Stomach (tissue), 9 donors: ENCODE results near the gene STIM1. TPM values are rescaled to one million over a fixed set of nuclear protein-coding genes. Genes with fewer than 3 reads are reported as not detected.

ENCODE experiments used
- DNase-seq, 2 donors: peaks; one replicate each; pipeline versions ENCODE4 v3.0.0 to v3.0.0-alpha.2; 2013 to 2019
- H3K27ac ChIP-seq, 5 donors: fragments of 200-600 bp in 4 of 5; sonication (generic) in 4 of 5; one replicate each; pipeline ENCODE4 v1.5.1; 2013 to 2019; ENCODE audit warnings: mild to moderate bottlenecking in 1 of 5, moderate library complexity in 1 of 5
- H3K27me3 ChIP-seq, 3 donors: fragments of 200-600 bp; sonication (generic); one replicate each; pipeline ENCODE4 v1.5.1; 2017 to 2019; ENCODE audit warnings: mixed run types in 1 of 3
- H3K36me3 ChIP-seq, 4 donors: fragments of 200-600 bp; sonication (generic); 1 replicate in 3 of 4; 2 replicates in 1 of 4; pipeline ENCODE4 v1.5.1; 2016 to 2019
- H3K4me1 ChIP-seq, 4 donors: fragments of 200-600 bp; sonication (generic); one replicate each; pipeline ENCODE4 v1.5.1; 2016 to 2019
- H3K4me3 ChIP-seq, 4 donors: fragments of 200-600 bp; sonication (generic) in 3 of 4; one replicate each; pipeline ENCODE4 v1.5.1; 2016 to 2019; ENCODE audit warnings: mild to moderate bottlenecking in 1 of 4
- H3K9me3 ChIP-seq, 4 donors: fragments of 200-600 bp; sonication (generic); one replicate each; pipeline ENCODE4 v1.5.1; 2016 to 2019
- CTCF ChIP-seq, 7 experiments: fragments of 450-650 bp in 4 of 7; fragments of 200-600 bp in 3 of 7; sonication (generic) in 3 of 7; IDR thresholded peaks; one replicate each; pipeline ENCODE4 v1.5.1; 2016 to 2019; ENCODE audit warnings: antibody characterized with exemption in 7 of 7, control low read depth in 2 of 7, mild to moderate bottlenecking in 1 of 7
- EP300 ChIP-seq: sonication (generic); formaldehyde crosslinking; IDR thresholded peaks from one replicate; pipeline ENCODE4 v1.6.1; 2017; ENCODE audit warnings: antibody characterized with exemption
- POLR2A ChIP-seq, 4 donors: fragments of 450-650 bp; IDR thresholded peaks; one replicate each; pipeline ENCODE4 v1.6.1; 2016; ENCODE audit warnings: antibody characterized with exemption in 4 of 4, control low read depth in 2 of 4, mild to moderate bottlenecking in 1 of 4, moderate library complexity in 1 of 4
- POLR2AphosphoS5 ChIP-seq, 3 donors: sonication (generic); formaldehyde crosslinking; IDR thresholded peaks; one replicate each; pipeline ENCODE4 v1.6.1; 2016; ENCODE audit warnings: antibody characterized with exemption in 3 of 3
- WGBS, 5 donors: extraction: QIAGEN DNeasy Blood & Tissue Kit in 3 of 5; methylation state at CpG; one replicate each; pipeline versions ENCODE4 v1.1.5 to v1.1.7; 2013 to 2018; 5-methylcytosine and 5-hydroxymethylcytosine counted together
- intact Hi-C: fragments of 100-400 bp; cut with DNase I; formaldehyde crosslinking; loops from one replicate; pipeline ENCODE4 v1.15.1; 2023; ENCODE audit warnings: low total_unique reads
- polyA plus RNA-seq, 3 donors: library from polyadenylated mRNA; stranded (reverse); fragments of 200-250 nt; gene quantifications; one replicate each; pipeline ENCODE4 v1.2.3, GENCODE V29; 2013
- total RNA-seq, 5 donors: library from RNA; depleted of rRNA; stranded (reverse); fragments of >200 nt; gene quantifications; one replicate each; pipeline versions ENCODE4 v1.1.0 to v1.2.3, GENCODE V29; 2014 to 2016
- donor health status: healthy with polysubstance abuse.
- donor health status: Bipolar disorder and iron deficiency.
- donor health status: healthy.

STIM1 gene
- total and polyA plus RNA-seq, 8 donors, result 8.7 to 70.7 (median 34.3) TPM

GRCh38 chr11:4085575-4085974 is 230.1 kb downstream of the STIM1 start:
- Histone ChIP-seq H3K4me3 (no peak overlapping the region), H3K27me3 (no peaks in the 10 kb centered on the region), H3K27ac (no peak overlapping the region), H3K4me1 (peaks cover 6 to 17% (median 10%) of the 10 kb centered on the region in 4 donors), H3K9me3 (no peaks in the 10 kb centered on the region), H3K36me3 (peaks cover 32 to 93% (median 84%) of the 10 kb centered on the region in 4 donors)
- intact Hi-C loops, result no loop called here
- no peak for TF ChIP-seq POLR2A (IDR thresholded peaks at IDR 0.05)
- TF ChIP-seq POLR2AphosphoS5 (IDR thresholded peaks at IDR 0.05), result no peak
- TF ChIP-seq CTCF (IDR thresholded peaks at IDR 0.05), result no peak
- TF ChIP-seq EP300, result no peak
- DNase-seq, result no peak

- intact Hi-C loops, result no loop called here
- Histone ChIP-seq H3K36me3 (peaks cover 32 to 93% (median 82%) of the 10 kb centered on the region in 4 donors), H3K9me3 (no peaks in the 10 kb centered on the region), H3K27ac (peak overlapping the region; percentile 21 to 64 (median 49)), H3K4me1 (peaks cover 6 to 17% (median 10%) of the 10 kb centered on the region in 4 donors), H3K27me3 (no peaks in the 10 kb centered on the region), H3K4me3 (no peak overlapping the region)
- TF ChIP-seq CTCF (IDR thresholded peaks at IDR 0.05) (no peak), POLR2A (IDR thresholded peaks at IDR 0.05) (no peak), POLR2AphosphoS5 (IDR thresholded peaks at IDR 0.05) (peak in 1 of 3 donors; percentile 26), EP300 (no peak)
- 76 to 81% (median 78%) methylated on average over 8 of the region's 8 CpGs for WGBS, 5 donors
- no peak for DNase-seq
Measured at GRCh38 chr11:4086575-4087353, 231.3 kb downstream of the STIM1 start.

GRCh38 chr11:4087551-4087950 is 232.1 kb downstream of the STIM1 start:
- peaks cover 6 to 17% (median 10%) of the 10 kb centered on the region in 4 donors for H3K4me1 ChIP-seq
- no peak overlapping the region for H3K4me3 ChIP-seq
- peak overlapping the region in 2 of 5 donors; percentile 54 to 64 for H3K27ac ChIP-seq
- intact Hi-C loops, result no loop called here
- peaks cover 29 to 89% (median 77%) of the 10 kb centered on the region in 4 donors for H3K36me3 ChIP-seq
- H3K27me3 ChIP-seq, result no peaks in the 10 kb centered on the region
- no peak for TF ChIP-seq EP300
- TF ChIP-seq CTCF (IDR thresholded peaks at IDR 0.05), result no peak
- no peak for TF ChIP-seq POLR2A (IDR thresholded peaks at IDR 0.05)
- TF ChIP-seq POLR2AphosphoS5 (IDR thresholded peaks at IDR 0.05), result no peak
- H3K9me3 ChIP-seq, result no peaks in the 10 kb centered on the region
- no peak for DNase-seq
- WGBS, 5 donors, result 85 to 94% (median 91%) methylated on average over 5 of the region's 5 CpGs

- peaks cover 11 to 61% (median 50%) of the 10 kb centered on the region in 4 donors for H3K36me3 ChIP-seq
- DNase-seq, result peak in 1 of 2 donors; percentile 53
- H3K27me3 ChIP-seq, result no peaks in the 10 kb centered on the region
- intact Hi-C loops, result no loop called here
- no peaks in the 10 kb centered on the region for H3K9me3 ChIP-seq
- peaks cover 11 to 33% (median 20%) of the 10 kb centered on the region in 4 donors for H3K4me1 ChIP-seq
- no peak overlapping the region for H3K4me3 ChIP-seq
- 77 to 94% (median 82%) methylated on average over 2 of the region's 2 CpGs for WGBS, 5 donors
- TF ChIP-seq POLR2AphosphoS5 (IDR thresholded peaks at IDR 0.05) (no peak), POLR2A (IDR thresholded peaks at IDR 0.05) (no peak), EP300 (no peak), CTCF (IDR thresholded peaks at IDR 0.05) (no peak)
- no peak overlapping the region for H3K27ac ChIP-seq
Measured at GRCh38 chr11:4090258-4090657, 234.8 kb downstream of the STIM1 start.
